K562 (cell line): ENCODE measurements around the gene PSMB11. TPM values are rescaled to one million over a fixed set of nuclear protein-coding genes. Genes with fewer than 3 reads are reported as not detected.
A peak's percentile ranks its signal among the peaks of the same experiment; 100 is the strongest.

ENCODE experiments used
- ATAC-seq: fragments of 200-7000 bp; cut with Tn5 transposase; 3 replicates; pipeline ENCODE4 v1.9.1; 2020; ENCODE audit warnings: moderate library complexity
- BruUV-seq: library from RNA; stranded (reverse); fragments of 400-500 nt; replicated peaks from 2 replicates; lab custom pipeline; 2021; lab: Mats Ljungman, UMichigan
- CTCF ChIA-PET: fragments of 300-600 bp; formaldehyde crosslinking; extraction: SDS; loops from one replicate; lab custom pipeline; 2021; ENCODE audit warnings: low intra/inter-chr PET ratio; lab: Yijun Ruan, JAX
- POLR2A ChIA-PET: fragments of 300-600, 350-650 bp; sonication (Branson Sonifier 250); formaldehyde crosslinking; extraction: SDS; loops from one replicate; lab custom pipeline; 2021; ENCODE audit warnings: antibody characterized with exemption, inconsistent platforms; lab: Yijun Ruan, JAX
- DNase-seq, 4 experiments: peaks; one replicate each; pipeline versions ENCODE4 v3.0.0 to v3.0.0-alpha.2; 2011 to 2018; ENCODE audit warnings: low spot score in 3 of 4, mixed read lengths in 3 of 4; ENCODE audit errors: extremely low read depth in 1 of 4
- FAIRE-seq: peaks from 2 replicates; lab custom pipeline; 2011; peaks lifted over from hg19 to GRCh38; lab: Jason Lieb, UNC
- H2AFZ ChIP-seq: 2 replicates; pipeline ENCODE4 v1.6.0; 2011; ENCODE audit warnings: low read depth, low read length, control low read depth, inconsistent platforms
- H3K27ac ChIP-seq: fragments of 200-600 bp; 3 replicates; pipeline ENCODE4 v1.8.0; 2011; ENCODE audit warnings: low read depth, mild to moderate bottlenecking, control low read depth, inconsistent platforms, low read length, moderate library complexity, mixed read lengths; ENCODE audit errors: extremely low read depth
- H3K27me3 ChIP-seq, 2 experiments: fragments of 300-600 bp in 1 of 2; 2 replicates in 1 of 2; 3 replicates in 1 of 2; pipeline versions ENCODE4 v1.6.0 to v1.8.0; 2011; ENCODE audit warnings: inconsistent platforms in 2 of 2, low read length in 2 of 2, mild to moderate bottlenecking in 1 of 2, mixed read lengths in 1 of 2, moderate library complexity in 1 of 2; ENCODE audit not compliant: control insufficient read depth in 2 of 2, insufficient read depth in 2 of 2
- H3K36me3 ChIP-seq: fragments of 300-600 bp; 3 replicates; pipeline ENCODE4 v1.8.0; 2011; ENCODE audit warnings: mild to moderate bottlenecking, low read length, inconsistent platforms; ENCODE audit not compliant: control insufficient read depth, insufficient read depth
- H3K4me1 ChIP-seq, 2 experiments: fragments of 200-600 bp in 1 of 2; replicated peaks in 1 of 2; 2 replicates in 1 of 2; 3 replicates in 1 of 2; pipeline versions ENCODE4 v1.5.1 to v1.8.0; 2011; ENCODE audit warnings: inconsistent platforms in 2 of 2, low read length in 2 of 2, mild to moderate bottlenecking in 1 of 2, mixed read lengths in 1 of 2, moderate library complexity in 1 of 2; ENCODE audit not compliant: control insufficient read depth in 2 of 2, insufficient read depth in 2 of 2
- H3K4me2 ChIP-seq: 2 replicates; pipeline ENCODE4 v1.6.1; 2011; ENCODE audit warnings: low read length, control low read depth, inconsistent platforms, mixed read lengths; ENCODE audit not compliant: insufficient read depth
- H3K4me3 ChIP-seq: fragments of 200-600 bp; sonication (generic), shearing (Covaris generic); 2 replicates; pipeline ENCODE4 v1.5.1; 2016; ENCODE audit warnings: control low read depth, inconsistent platforms
- H3K79me2 ChIP-seq: fragments of 200-600 bp; 3 replicates; pipeline ENCODE4 v1.8.0; 2011; ENCODE audit warnings: low read length, inconsistent platforms; ENCODE audit not compliant: control insufficient read depth, insufficient read depth
- H3K9ac ChIP-seq, 2 experiments: 2 replicates each; pipeline versions ENCODE4 v1.6.0 to v1.6.1; 2011; ENCODE audit warnings: low read depth in 2 of 2, low read length in 2 of 2, control low read depth in 1 of 2, inconsistent platforms in 1 of 2, mild to moderate bottlenecking in 1 of 2, mixed read lengths in 1 of 2; ENCODE audit not compliant: insufficient read depth in 1 of 2
- H3K9me1 ChIP-seq: one replicate; pipeline ENCODE4 v1.6.0; 2011; ENCODE audit warnings: inconsistent platforms, mild to moderate bottlenecking, low read length, moderate library complexity; ENCODE audit not compliant: control insufficient read depth, insufficient read depth
- H3K9me3 ChIP-seq: replicated peaks from 2 replicates; pipeline ENCODE4 v1.5.1; 2011; ENCODE audit warnings: low read depth, low read length, inconsistent platforms; ENCODE audit not compliant: control insufficient read depth, insufficient read depth
- H4K20me1 ChIP-seq: replicated peaks from 2 replicates; pipeline ENCODE4 v1.6.1; 2011; ENCODE audit warnings: low read length, inconsistent platforms, mixed read lengths; ENCODE audit not compliant: control insufficient read depth, insufficient read depth
- ATF1 ChIP-seq, 2 experiments: fragments of 450-650 bp in 1 of 2; IDR thresholded peaks; 2 replicates each; pipeline ENCODE4 v1.6.1; 2016; ENCODE audit warnings: missing compliant biosample characterization in 1 of 2, missing genetic modification characterization in 1 of 2
- CTBP1 ChIP-seq: fragments of 450-650 bp; IDR thresholded peaks from 2 replicates; pipeline ENCODE4 v1.6.1; 2016; ENCODE audit warnings: borderline replicate concordance
- DEAF1 ChIP-seq: fragments of 450-650 bp; formaldehyde crosslinking; IDR thresholded peaks from 2 replicates; pipeline ENCODE4 v1.4.0; 2020; ENCODE audit warnings: mild to moderate bottlenecking, moderate library complexity
- EZH2 ChIP-seq: IDR thresholded peaks from 2 replicates; pipeline ENCODE4 v1.6.1; 2012; ENCODE audit warnings: low read depth, mild to moderate bottlenecking, inconsistent platforms, low read length, borderline replicate concordance
- MEF2A ChIP-seq: IDR thresholded peaks from 2 replicates; pipeline ENCODE4 v1.6.1; 2011; ENCODE audit warnings: low read depth, mild to moderate bottlenecking, low read length, moderate library complexity; ENCODE audit not compliant: control insufficient read depth
- NKRF ChIP-seq: fragments of 450-650 bp; IDR thresholded peaks from 2 replicates; pipeline ENCODE4 v1.6.1; 2016; ENCODE audit warnings: borderline replicate concordance
- PHF8 ChIP-seq: fragments of 200-600 bp; sonication (generic); IDR thresholded peaks from 2 replicates; pipeline ENCODE4 v1.6.1; 2012; ENCODE audit warnings: mixed run types, mild to moderate bottlenecking, inconsistent platforms, low read length, moderate library complexity, borderline replicate concordance
- SMARCA4 ChIP-seq: fragments of 450-650 bp; IDR thresholded peaks from 2 replicates; pipeline ENCODE4 v1.6.1; 2016
- SMARCB1 ChIP-seq: IDR thresholded peaks from 2 replicates; pipeline ENCODE4 v1.6.1; 2011; ENCODE audit warnings: improper control_type of control experiment, low read depth; ENCODE audit not compliant: insufficient read length
- SMC3 ChIP-seq: conservative IDR thresholded peaks from 2 replicates; pipeline ENCODE4 v1.6.1; 2011; ENCODE audit warnings: low read depth, low read length, improper control_type of control experiment; ENCODE audit not compliant: insufficient read depth
- TFAM ChIP-seq: fragments of 250-450 bp; sonication (Bioruptor Pico); conservative IDR thresholded peaks from 2 replicates; pipeline ENCODE4 v1.5.0; 2021; ENCODE audit warnings: mild to moderate bottlenecking, moderate library complexity
- ZNF717 ChIP-seq: fragments of 250-450 bp; sonication (Bioruptor Pico); IDR thresholded peaks from 2 replicates; pipeline ENCODE4 v1.5.0; 2021
- WGBS: fragments of 100-300 bp; shearing (Covaris generic); methylation state at CpG from one replicate; pipeline ENCODE4 v1.1.6; 2016; ENCODE audit warnings: low coverage, mixed read lengths; ENCODE audit not compliant: insufficient coverage; ENCODE audit errors: missing lambda C conversion rate; 5-methylcytosine and 5-hydroxymethylcytosine counted together
- in situ Hi-C: fragments of 300-500 bp; cut with MboI; formaldehyde crosslinking; loops from 4 replicates; pipeline ENCODE4 v1.15.0; 2018; ENCODE audit warnings: inconsistent platforms, mixed read lengths
- intact Hi-C: fragments of 100-400 bp; cut with micrococcal nuclease; formaldehyde crosslinking; loops from 2 replicates; pipeline ENCODE4 v1.14.2; 2022
- polyA plus RNA-seq, 8 experiments: library from polyadenylated mRNA; depleted of rRNA in 4 of 8; stranded (reverse) in 5 of 8; unstranded in 3 of 8; fragments of >200 nt; fragmentation: Nextera tagmentation in 2 of 8; fragmentation: Illumina TruSeq in 1 of 8; extraction: Ambion mirVana in 2 of 8; extraction: Trizol in 1 of 8; gene quantifications; 2 replicates each; pipeline versions ENCODE4 v1.2.1 to v1.2.3, GENCODE V29; 2011 to 2014; ENCODE audit warnings: inconsistent platforms in 1 of 8, missing spikeins in 1 of 8
- total RNA-seq, 7 experiments: library from RNA; depleted of rRNA in 6 of 7; stranded (reverse); fragments of >200 nt in 6 of 7; fragmentation: Illumina TruSeq in 2 of 7; extraction: Trizol in 2 of 7; gene quantifications; 2 replicates each; pipeline versions ENCODE4 v1.2.1 to v1.2.3, GENCODE V29; 2011 to 2021; ENCODE audit warnings: low replicate concordance in 1 of 7
- TF ChIP-seq, protein P1 (sequence below): sonication (generic); formaldehyde crosslinking; IDR thresholded peaks from 2 replicates; pipeline ENCODE4 v1.8.0; 2022; ENCODE audit warnings: missing genetic modification reagents, mild to moderate bottlenecking, borderline replicate concordance

PSMB11 gene
- total and polyA plus RNA-seq, 9 of the 15 experiments (the other 6 are each of a cell fraction or from before 2014, with no cell fraction given): not detected

GRCh38 chr14:23067847-23068788 lies 26.1 kb downstream of the PSMB11 start (continued):
- no peak for TF ChIP-seq NKRF

DNA sequence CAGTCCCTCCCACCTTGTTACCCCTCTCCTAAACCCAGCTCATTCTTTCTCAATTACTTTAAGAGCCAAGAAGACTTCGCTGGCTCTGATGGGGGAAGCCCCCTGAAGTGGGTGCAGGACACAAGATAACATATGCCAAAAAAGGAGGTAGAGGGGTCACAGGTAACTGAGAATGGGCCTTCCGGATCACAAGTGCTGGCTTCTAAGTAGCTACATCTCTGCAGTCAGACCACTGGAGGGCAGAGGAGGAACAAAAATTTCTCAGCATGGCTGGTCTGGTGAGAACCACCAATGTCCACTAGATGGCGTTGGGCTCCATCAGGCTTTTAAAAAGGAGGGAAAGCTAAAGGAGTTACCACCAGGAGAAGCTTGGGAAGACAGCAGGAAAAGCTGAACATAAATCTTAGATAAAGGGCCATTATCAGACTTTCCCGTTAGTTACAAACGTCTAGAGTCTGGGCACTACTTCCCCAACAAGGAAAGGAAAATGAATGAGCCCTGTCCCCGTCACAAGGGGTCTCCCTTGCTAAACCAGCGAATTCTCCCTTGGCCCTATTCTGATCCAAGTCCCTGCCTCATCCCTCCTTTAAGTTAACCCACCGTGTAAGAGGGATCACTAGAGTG lies 26.9 kb downstream of the PSMB11 start:
- H3K9ac ChIP-seq: no peak overlapping the region; a peak in 2 of 4 replicates
- no peaks in the 10 kb centered on the region for H3K27me3 ChIP-seq
- no peaks in the 10 kb centered on the region for H3K9me3 ChIP-seq
- peak; percentile 76 to 91 (median 82) for DNase-seq
- peak; percentile 80 for ATAC-seq
- no peak overlapping the region for H2AFZ ChIP-seq
- CTCF ChIA-PET: interaction anchor here (0.6 to 7.2 kb wide), 14 partner anchors 10 to 479 kb away, joined by 3 to 109 read pairs (median 5); partner anchors contain the start of gene CIROP
- POLR2A ChIA-PET: interaction anchor here (0.6 to 2.1 kb wide), 14 partner anchors 10 to 512 kb away, joined by 3 to 23 read pairs (median 4); partner anchors contain the start of genes ACIN1, C14orf119, CDH24 and PRMT5
- peak; percentile 97 for FAIRE-seq
- H3K4me1 ChIP-seq: peaks cover 20 to 26% of the 10 kb centered on the region in 2 experiments
- 30% methylated on average over 8 of the region's 8 CpGs for WGBS
- H3K4me3 ChIP-seq: no peak overlapping the region
- BruUV-seq: no TSS peak
- H3K4me2 ChIP-seq: no peak overlapping the region; the same call in 1 of the 2 replicates
- H3K36me3 ChIP-seq: peaks cover 77% of the 10 kb centered on the region
- H4K20me1 ChIP-seq: peaks cover 14% of the 10 kb centered on the region; the same call in 1 of the 2 replicates
- intact Hi-C loops: loop anchor here (1.0 kb wide), 2 partner anchors 40 to 118 kb away; no protein-coding TSS in a partner anchor
- peaks cover 68% of the 10 kb centered on the region for H3K79me2 ChIP-seq
- H3K9me1 ChIP-seq: peaks cover 5% of the 10 kb centered on the region
- peak overlapping the region; percentile 17; the same call in 1 of the 3 replicates for H3K27ac ChIP-seq
- in situ Hi-C loops: loop anchor here (5.0 kb wide), 1 partner anchor 38 kb away; no protein-coding TSS in a partner anchor
- TF ChIP-seq CTBP1 (peak; percentile 43; the same call in 1 of the 2 replicates), SMARCB1 (no peak), SMARCA4 (peak; percentile 45; the same call in 1 of the 2 replicates), MEF2A (no peak), SMC3 (peak; percentile 77), PHF8 (no peak), ATF1 (CRISPR knock-in tag; IDR thresholded peaks at IDR 0.05) (no peak), ATF1 (tag; IDR thresholded peaks at IDR 0.05) (0 out of 2 replicates have a peak, but pooled peaks have one; percentile 12), DEAF1 (CRISPR knock-in tag) (peak; percentile 57), EZH2 (no peak), TFAM (no peak), ZNF717 (CRISPR knock-in tag) (no peak)
- TF ChIP-seq, protein P1, sequence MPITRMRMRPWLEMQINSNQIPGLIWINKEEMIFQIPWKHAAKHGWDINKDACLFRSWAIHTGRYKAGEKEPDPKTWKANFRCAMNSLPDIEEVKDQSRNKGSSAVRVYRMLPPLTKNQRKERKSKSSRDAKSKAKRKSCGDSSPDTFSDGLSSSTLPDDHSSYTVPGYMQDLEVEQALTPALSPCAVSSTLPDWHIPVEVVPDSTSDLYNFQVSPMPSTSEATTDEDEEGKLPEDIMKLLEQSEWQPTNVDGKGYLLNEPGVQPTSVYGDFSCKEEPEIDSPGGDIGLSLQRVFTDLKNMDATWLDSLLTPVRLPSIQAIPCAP (CRISPR knock-in tag): no peak
